KOPT-K1 (cell line): ENCODE results near the gene MSN.

ENCODE experiments used
- H3K27ac ChIP-seq: fragments of 200-600 bp; sonication (generic); 2 replicates; pipeline ENCODE4 v1.5.1; 2016; ENCODE audit warnings: antibody characterized with exemption, mild to moderate bottlenecking, low read depth, low read length; ENCODE audit not compliant: poor library complexity, severe bottlenecking
- H3K36me3 ChIP-seq: fragments of 200-600 bp; sonication (generic); 2 replicates; pipeline ENCODE4 v1.5.1; 2017; ENCODE audit warnings: antibody characterized with exemption, mild to moderate bottlenecking, low read length, moderate library complexity; ENCODE audit not compliant: insufficient read depth
- H3K9me3 ChIP-seq: fragments of 200-600 bp; sonication (generic); 2 replicates; pipeline ENCODE4 v1.5.1; 2017; ENCODE audit warnings: antibody characterized with exemption, low read length, mild to moderate bottlenecking; ENCODE audit not compliant: insufficient read depth, poor library complexity, severe bottlenecking

The MSN gene

DNA sequence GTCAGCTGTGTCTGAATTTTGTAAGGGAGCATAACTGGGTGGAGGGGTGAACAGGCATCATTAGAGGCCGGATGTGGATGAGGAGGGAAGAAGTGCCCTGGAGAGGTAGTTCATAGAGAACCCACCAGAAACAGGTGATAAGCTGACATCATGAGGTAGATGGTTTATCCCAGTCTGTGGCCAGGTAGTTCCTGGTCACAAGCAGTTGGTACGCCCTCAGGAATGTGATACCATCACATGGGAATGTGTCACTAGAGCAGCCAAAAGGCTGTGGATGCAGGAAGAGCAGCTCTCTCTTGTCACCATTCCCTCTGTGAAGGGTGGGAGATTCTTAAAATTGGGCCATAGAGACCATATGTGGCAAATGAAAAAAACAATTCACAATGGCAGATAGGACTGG is 21.9 kb downstream of the MSN start:
- H3K36me3 ChIP-seq = peaks cover 37% of the 10 kb centered on the region
- no peak overlapping the region for H3K27ac ChIP-seq

GRCh38 chrX:65690057-65690855 is 22.8 kb downstream of the MSN start:
- peaks cover 31% of the 10 kb centered on the region for H3K36me3 ChIP-seq
- H3K9me3 ChIP-seq = no peaks in the 10 kb centered on the region
- peak overlapping the region; percentile 9 for H3K27ac ChIP-seq

More for the DNA sequence above, 21.9 kb downstream of the MSN start:
- H3K9me3 ChIP-seq = no peaks in the 10 kb centered on the region

GRCh38 chrX:65695849-65696449 is 28.5 kb downstream of the MSN start:
- Histone ChIP-seq H3K27ac (peak overlapping the region; percentile 99), H3K36me3 (peaks cover 16% of the 10 kb centered on the region), H3K9me3 (no peaks in the 10 kb centered on the region)

GRCh38 chrX:65696613-65697012 is 29.2 kb downstream of the MSN start:
- peaks cover 21% of the 10 kb centered on the region for H3K36me3 ChIP-seq
- no peaks in the 10 kb centered on the region for H3K9me3 ChIP-seq
- peak overlapping the region; percentile 99 for H3K27ac ChIP-seq

DNA sequence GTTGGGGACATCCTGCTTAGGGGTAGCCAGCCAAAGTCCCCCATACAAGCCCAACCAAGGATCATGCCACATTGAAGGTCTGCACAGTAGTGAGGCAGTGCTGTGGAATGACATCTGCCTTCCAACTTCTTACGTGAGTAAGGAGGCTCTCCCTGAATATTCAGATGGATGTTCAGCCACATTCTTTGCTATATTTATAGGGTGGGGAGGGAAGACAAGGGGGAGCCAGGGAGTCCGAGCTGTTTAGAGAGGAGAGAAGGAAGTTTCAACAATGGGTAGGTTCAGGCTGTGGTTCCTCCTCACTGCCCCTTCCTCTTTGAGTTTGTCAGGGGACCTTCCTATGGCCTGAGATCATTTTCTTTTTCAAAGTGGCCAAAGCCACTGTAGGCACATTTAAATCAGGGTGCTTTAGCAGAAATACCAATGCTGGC is 29.8 kb downstream of the MSN start:
- Histone ChIP-seq H3K27ac (peak overlapping the region; percentile 99), H3K36me3 (peaks cover 24% of the 10 kb centered on the region), H3K9me3 (no peaks in the 10 kb centered on the region)

DNA sequence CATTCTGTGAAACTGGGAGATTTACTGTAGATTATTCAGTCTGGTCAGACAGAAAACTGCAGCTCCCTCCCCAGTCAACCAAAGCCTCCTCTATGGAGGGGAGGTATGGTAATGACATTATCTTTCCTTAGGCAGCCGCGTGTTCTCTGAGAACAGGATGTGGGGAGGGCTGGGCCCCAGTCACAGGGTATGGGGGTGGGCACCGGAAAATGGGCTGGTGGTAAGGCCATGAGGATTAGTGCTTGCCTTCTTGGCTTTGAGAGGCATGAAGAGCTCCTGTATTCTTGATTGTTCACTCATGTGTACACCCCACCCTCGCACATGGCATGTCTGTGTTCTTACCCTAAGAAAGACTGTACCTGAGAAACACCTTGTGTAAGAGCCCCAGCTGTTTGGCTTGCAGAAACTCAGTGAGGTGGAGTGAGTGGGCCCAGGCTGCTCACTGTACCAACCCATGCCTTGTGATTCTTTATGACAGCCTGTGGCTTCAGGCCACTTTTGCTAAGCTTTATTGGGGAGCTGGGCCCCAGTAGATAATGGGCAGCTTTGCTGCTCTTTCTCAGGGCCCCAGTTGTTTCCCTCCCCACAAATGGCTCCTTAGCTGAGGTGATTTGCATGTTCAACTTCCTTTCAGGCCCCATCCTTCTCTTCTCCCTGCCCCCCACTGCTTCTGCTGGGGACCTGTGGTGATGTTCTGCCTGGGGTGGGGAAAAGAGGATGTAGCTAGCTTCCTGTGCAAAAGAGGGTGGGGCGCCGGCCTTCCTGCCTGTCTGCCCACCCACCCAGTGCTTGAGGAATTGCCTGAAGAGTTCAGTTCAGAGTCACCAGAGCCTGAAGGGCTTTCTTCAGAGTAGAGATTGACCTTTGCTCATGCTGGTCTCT is 30.7 kb downstream of the MSN start:
- no peaks in the 10 kb centered on the region for H3K9me3 ChIP-seq
- peak overlapping the region; percentile 99 for H3K27ac ChIP-seq
- H3K36me3 ChIP-seq = peaks cover 29% of the 10 kb centered on the region

- no peak overlapping the region for H3K27ac ChIP-seq
- H3K36me3 ChIP-seq = peaks cover 66% of the 10 kb centered on the region
- no peaks in the 10 kb centered on the region for H3K9me3 ChIP-seq
These were observed 35.5 kb downstream of the MSN start for GRCh38 chrX:65702956-65703355.

GRCh38 chrX:65705439-65705838 is 38.0 kb downstream of the MSN start:
- no peaks in the 10 kb centered on the region for H3K9me3 ChIP-seq
- H3K27ac ChIP-seq = peak overlapping the region; percentile 26
- peaks cover 72% of the 10 kb centered on the region for H3K36me3 ChIP-seq

GRCh38 chrX:65706041-65706828 is 38.8 kb downstream of the MSN start:
- H3K27ac ChIP-seq = peak overlapping the region; percentile 26
- H3K9me3 ChIP-seq = no peaks in the 10 kb centered on the region
- H3K36me3 ChIP-seq = peaks cover 64% of the 10 kb centered on the region

DNA sequence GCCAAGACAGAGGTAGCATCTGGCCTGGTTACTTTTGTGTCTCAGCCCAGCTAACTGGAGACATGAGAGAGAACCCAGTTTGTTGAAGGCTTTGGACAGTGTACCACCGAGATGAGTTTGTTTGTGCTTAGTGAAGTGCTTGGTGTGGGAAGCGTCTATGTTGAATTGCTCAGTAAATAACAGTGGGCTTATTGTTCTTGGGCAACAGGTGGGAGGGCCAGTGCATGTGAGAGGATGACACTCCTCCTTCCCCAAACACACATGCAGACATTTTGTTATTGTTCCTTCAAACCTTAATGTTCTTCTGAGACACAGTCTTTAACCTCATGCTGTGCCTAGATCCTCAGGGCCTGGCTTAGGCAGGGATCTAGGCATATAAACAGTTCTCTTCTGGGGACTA is 39.7 kb downstream of the MSN start:
- H3K9me3 ChIP-seq = no peaks in the 10 kb centered on the region
- peaks cover 55% of the 10 kb centered on the region for H3K36me3 ChIP-seq
- peak overlapping the region; percentile 18 for H3K27ac ChIP-seq

DNA sequence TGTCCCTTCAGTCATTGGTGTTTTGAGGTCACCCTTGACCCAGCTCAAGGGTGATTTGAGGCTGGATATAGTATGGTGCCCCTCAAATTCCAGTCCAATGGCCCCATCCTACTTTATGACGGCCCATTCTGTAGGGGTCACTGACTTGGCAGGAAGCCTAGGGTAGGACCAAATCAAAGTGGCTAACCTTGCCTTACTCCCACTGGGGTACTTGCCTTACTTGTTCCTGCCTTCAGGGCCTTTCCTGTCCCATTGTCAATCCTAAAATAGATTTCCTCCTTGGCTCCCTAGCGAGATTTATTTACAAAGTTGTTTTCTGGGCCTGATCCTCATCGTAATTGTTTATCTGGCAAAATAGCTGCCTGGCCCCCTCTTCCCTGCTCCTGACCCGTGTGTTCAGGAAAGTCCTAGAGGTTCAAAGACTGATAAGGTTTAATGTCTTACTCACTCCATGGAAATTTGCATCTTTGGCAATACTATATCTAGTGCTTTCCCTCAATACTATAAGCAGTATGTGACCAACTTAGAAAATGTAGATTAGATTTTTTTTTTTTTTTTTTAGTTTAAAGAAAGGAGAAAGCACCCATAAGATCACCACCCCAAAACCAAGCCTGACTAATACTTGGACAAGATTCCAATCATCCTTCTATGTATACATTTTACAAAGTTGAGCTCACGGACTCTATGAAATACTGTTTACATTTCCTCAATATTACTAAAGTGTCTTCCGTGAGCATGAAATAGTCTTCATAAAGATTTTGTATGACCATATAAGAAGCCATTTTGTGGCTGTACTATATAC is 44.8 kb downstream of the MSN start:
- no peak overlapping the region for H3K27ac ChIP-seq
- H3K36me3 ChIP-seq = peaks cover 32% of the 10 kb centered on the region
- H3K9me3 ChIP-seq = no peaks in the 10 kb centered on the region

DNA sequence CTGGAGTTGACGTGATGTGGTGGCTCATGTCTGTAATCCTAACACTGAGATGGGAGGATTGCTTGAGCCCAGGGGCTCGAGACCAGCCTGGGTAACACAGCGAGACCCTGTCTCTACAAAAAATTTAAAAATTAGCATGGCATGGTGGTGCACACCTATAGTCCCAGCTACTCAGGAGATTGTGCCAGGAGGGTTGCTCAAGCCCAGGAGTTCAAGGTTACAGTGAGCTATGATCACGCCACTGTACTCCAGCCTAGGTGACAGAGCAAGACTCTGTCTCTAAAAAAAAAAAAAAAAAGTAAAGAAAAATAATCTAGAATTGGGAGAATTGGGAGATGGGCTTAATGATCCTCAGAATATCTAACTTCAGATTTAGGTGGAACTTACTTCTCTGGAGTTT is 51.1 kb downstream of the MSN start:
- H3K9me3 ChIP-seq = no peaks in the 10 kb centered on the region
- no peak overlapping the region for H3K27ac ChIP-seq
- H3K36me3 ChIP-seq = peaks cover 77% of the 10 kb centered on the region

GRCh38 chrX:65720381-65720964 is 53.0 kb downstream of the MSN start:
- peaks cover 96% of the 10 kb centered on the region for H3K36me3 ChIP-seq
- H3K27ac ChIP-seq = no peak overlapping the region
- no peaks in the 10 kb centered on the region for H3K9me3 ChIP-seq
